GM21528 (cell line): Measurements from ENCODE around the gene AK2.
"Not testable (repeated sequence)": the region's sequence is repeated elsewhere in the genome, so short reads cannot be mapped to it uniquely, and the experiment has no call there.

Source experiments
- ATAC-seq: cut with Tn5 transposase; IDR thresholded peaks from one replicate; pipeline ENCODE4 v1.9.1; 2021; ENCODE audit warnings: mild to moderate bottlenecking, moderate library complexity; ENCODE audit not compliant: unreplicated experiment, low FRiP score

AK2 gene

GRCh38 chr1:33025180-33025569 is 11.5 kb downstream of the AK2 start:
- no peak for ATAC-seq

GRCh38 chr1:33024430-33025179 is 12.1 kb downstream of the AK2 start:
- ATAC-seq, result not testable (repeated sequence)

- ATAC-seq, result no peak
These were observed 14.0 kb downstream of the AK2 start for GRCh38 chr1:33022650-33023200.

GRCh38 chr1:33021567-33022431 is 14.9 kb downstream of the AK2 start:
- ATAC-seq, result no peak

GRCh38 chr1:33018112-33018511 is 18.6 kb downstream of the AK2 start:
- ATAC-seq, result no peak

- ATAC-seq, result no peak
These were observed 19.5 kb downstream of the AK2 start for GRCh38 chr1:33017175-33017574.

GRCh38 chr1:33015216-33015615 is 21.5 kb downstream of the AK2 start:
- no peak for ATAC-seq

GRCh38 chr1:33014464-33015163 is 22.1 kb downstream of the AK2 start:
- no peak for ATAC-seq

GRCh38 chr1:33013791-33014190 is 22.9 kb downstream of the AK2 start:
- no peak for ATAC-seq

- no peak for ATAC-seq
These were observed 24.5 kb downstream of the AK2 start for GRCh38 chr1:33012165-33012564.

GRCh38 chr1:33010932-33011731 is 25.6 kb downstream of the AK2 start:
- no peak for ATAC-seq

GRCh38 chr1:33009561-33009960 is 27.1 kb downstream of the AK2 start:
- ATAC-seq, result no peak

- no peak for ATAC-seq
These were observed 28.4 kb downstream of the AK2 start for GRCh38 chr1:33008051-33008914.

GRCh38 chr1:33007190-33008050 is 29.3 kb downstream of the AK2 start:
- ATAC-seq, result no peak

GRCh38 chr1:33005838-33006421 is 30.8 kb downstream of the AK2 start:
- no peak for ATAC-seq

GRCh38 chr1:33005117-33005837 is 31.4 kb downstream of the AK2 start:
- ATAC-seq, result no peak

- no peak for ATAC-seq
These were observed 32.1 kb downstream of the AK2 start for GRCh38 chr1:33004613-33005012.
